Calu3 (cell line): ENCODE data around the gene CD93. TPM values are rescaled to one million over a fixed set of nuclear protein-coding genes. Genes with fewer than 3 reads are reported as not detected.

Source experiments
- BruUV-seq: library from RNA; stranded (reverse); fragments of 400-500 nt; replicated peaks from 2 replicates; lab custom pipeline; 2021; lab: Mats Ljungman, UMichigan
- CTCF ChIA-PET: fragments of 300-600 bp; sonication (Branson Sonifier 250); formaldehyde crosslinking; loops from one replicate; lab custom pipeline; 2022; ENCODE audit warnings: antibody characterized with exemption; lab: Charles Lee
- DNase-seq: peaks from one replicate; pipeline ENCODE4 v3.0.0; 2022
- H3K27ac Mint-ChIP-seq: one replicate; pipeline ENCODE4 v1.8.0; 2022; ENCODE audit warnings: mixed read lengths; ENCODE audit not compliant: unreplicated experiment
- H3K27me3 Mint-ChIP-seq: one replicate; pipeline ENCODE4 v1.8.0; 2022; ENCODE audit warnings: mixed read lengths; ENCODE audit not compliant: unreplicated experiment
- H3K36me3 Mint-ChIP-seq: one replicate; pipeline ENCODE4 v1.8.0; 2022; ENCODE audit warnings: mild to moderate bottlenecking, moderate library complexity, mixed read lengths; ENCODE audit not compliant: insufficient read depth, unreplicated experiment
- H3K4me1 Mint-ChIP-seq: one replicate; pipeline ENCODE4 v1.8.0; 2022; ENCODE audit warnings: mild to moderate bottlenecking, low read depth, mixed read lengths; ENCODE audit not compliant: unreplicated experiment
- H3K4me3 Mint-ChIP-seq: one replicate; pipeline ENCODE4 v1.8.0; 2022; ENCODE audit warnings: mild to moderate bottlenecking, low read depth, moderate library complexity, mixed read lengths; ENCODE audit not compliant: unreplicated experiment
- H3K9me3 Mint-ChIP-seq: one replicate; pipeline ENCODE4 v1.8.0; 2022; ENCODE audit warnings: low read depth, mixed read lengths; ENCODE audit not compliant: unreplicated experiment
- CTCF ChIP-seq: fragments of 200-600 bp; IDR thresholded peaks from one replicate; pipeline ENCODE4 v1.8.0; 2022; ENCODE audit warnings: antibody characterized with exemption; ENCODE audit not compliant: unreplicated experiment
- intact Hi-C: fragments of 100-400 bp; cut with micrococcal nuclease; formaldehyde crosslinking; loops from one replicate; pipeline ENCODE4 v1.10.0; 2022; ENCODE audit not compliant: unreplicated experiment
- total RNA-seq: library from RNA; stranded (reverse); gene quantifications from 2 replicates; pipeline ENCODE4 v1.2.3, GENCODE V29; 2022

The CD93 gene
- total RNA-seq, 1 experiment from 2014 or later: not detected

DNA sequence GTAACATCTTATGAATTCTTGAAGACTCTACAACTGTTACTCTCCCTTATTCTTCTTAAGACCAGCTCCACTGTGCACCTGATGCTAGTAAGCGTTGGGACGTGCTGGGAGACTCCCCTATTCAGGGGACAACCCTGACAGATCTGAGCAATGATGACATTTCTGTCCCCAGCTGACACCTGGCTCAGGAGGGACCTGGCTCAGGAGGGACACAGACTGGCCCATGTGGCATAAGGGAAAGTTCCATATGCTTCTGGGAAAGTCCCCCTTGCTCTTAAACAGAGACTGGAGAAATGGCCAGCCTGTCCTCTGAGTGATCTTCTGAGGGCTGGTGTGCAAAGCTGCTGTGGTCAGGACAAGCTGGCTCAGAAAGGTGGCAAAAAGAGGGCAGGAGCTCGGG lies 10.0 kb upstream of the CD93 start:
- BruUV-seq: no TSS peak
- CTCF ChIA-PET: no interaction called here

GRCh38 chr20:23095499-23095898 lies 9.4 kb upstream of the CD93 start:
- Mint-ChIP-seq H3K9me3 (no peaks in the 10 kb centered on the region), H3K4me3 (no peak overlapping the region), H3K4me1 (no peaks in the 10 kb centered on the region), H3K27ac (no peak overlapping the region), H3K36me3 (no peaks in the 10 kb centered on the region), H3K27me3 (peaks cover 21% of the 10 kb centered on the region)
- no TSS peak for BruUV-seq
- TF ChIP-seq CTCF: no peak
- intact Hi-C loops: no loop called here
- DNase-seq: no peak
- CTCF ChIA-PET: no interaction called here

More for the DNA sequence above, 10.0 kb upstream of the CD93 start:
- DNase-seq: no peak
- TF ChIP-seq CTCF: no peak
- no peak overlapping the region for H3K4me3 Mint-ChIP-seq
- H3K27me3 Mint-ChIP-seq: peaks cover 27% of the 10 kb centered on the region
- H3K27ac Mint-ChIP-seq: no peak overlapping the region
- H3K4me1 Mint-ChIP-seq: no peaks in the 10 kb centered on the region
- no peaks in the 10 kb centered on the region for H3K36me3 Mint-ChIP-seq
- intact Hi-C loops: no loop called here
- no peaks in the 10 kb centered on the region for H3K9me3 Mint-ChIP-seq

GRCh38 chr20:23094927-23095326 lies 8.8 kb upstream of the CD93 start:
- intact Hi-C loops: no loop called here
- H3K27me3 Mint-ChIP-seq: peaks cover 15% of the 10 kb centered on the region
- no peaks in the 10 kb centered on the region for H3K4me1 Mint-ChIP-seq
- no peaks in the 10 kb centered on the region for H3K9me3 Mint-ChIP-seq
- BruUV-seq: no TSS peak
- CTCF ChIA-PET: no interaction called here
- TF ChIP-seq CTCF: no peak
- no peaks in the 10 kb centered on the region for H3K36me3 Mint-ChIP-seq
- no peak overlapping the region for H3K4me3 Mint-ChIP-seq
- DNase-seq: no peak
- no peak overlapping the region for H3K27ac Mint-ChIP-seq

GRCh38 chr20:23094213-23094896 lies 8.2 kb upstream of the CD93 start:
- no peak for DNase-seq
- CTCF ChIA-PET: no interaction called here
- Mint-ChIP-seq H3K4me1 (no peaks in the 10 kb centered on the region), H3K36me3 (no peaks in the 10 kb centered on the region), H3K4me3 (no peak overlapping the region), H3K27me3 (peaks cover 15% of the 10 kb centered on the region), H3K9me3 (no peaks in the 10 kb centered on the region), H3K27ac (no peak overlapping the region)
- TF ChIP-seq CTCF: no peak
- intact Hi-C loops: no loop called here
- BruUV-seq: no TSS peak
